Prostate gland (tissue), 2 donors: Measurements from ENCODE around the gene MTM1.

Source experiments
- CTCF ChIP-seq, 4 experiments: fragments of 200-600 bp in 2 of 4; fragments of 450-650 bp in 2 of 4; sonication (generic) in 2 of 4; IDR thresholded peaks; 1 replicate in 3 of 4; 2 replicates in 1 of 4; pipeline ENCODE4 v1.5.1; 2016 to 2019; ENCODE audit warnings: antibody characterized with exemption in 4 of 4, mild to moderate bottlenecking in 2 of 4, moderate library complexity in 2 of 4
- POLR2A ChIP-seq: fragments of 450-650 bp; IDR thresholded peaks from one replicate; pipeline ENCODE4 v1.6.1; 2016; ENCODE audit warnings: antibody characterized with exemption, mild to moderate bottlenecking
- POLR2AphosphoS5 ChIP-seq: sonication (generic); formaldehyde crosslinking; IDR thresholded peaks from one replicate; pipeline ENCODE4 v1.6.1; 2017; ENCODE audit warnings: antibody characterized with exemption

- TF ChIP-seq CTCF (IDR thresholded peaks at IDR 0.05) (no peak), POLR2AphosphoS5 (no peak), POLR2A (no peak)
These were observed 55.2 kb downstream of the MTM1 start for GRCh38 chrX:150623583-150623982.
